Fibroblast of lung (primary cell): ENCODE measurements around the gene FHAD1.

Source experiments
- EZH2 ChIP-seq: IDR thresholded peaks from 2 replicates; pipeline ENCODE4 v1.5.1; 2012; ENCODE audit warnings: low read length, control low read depth, mild to moderate bottlenecking; ENCODE audit errors: missing control alignments
- TF ChIP-seq, protein P1 (sequence below), 2 donors: IDR thresholded peaks in 1 of 2; conservative IDR thresholded peaks in 1 of 2; 1 replicate in 1 of 2; 2 replicates in 1 of 2; pipeline ENCODE4 v1.5.1; 2011 to 2012; ENCODE audit warnings: low read length in 2 of 2, control low read depth in 1 of 2, inconsistent platforms in 1 of 2, low read depth in 1 of 2, mild to moderate bottlenecking in 1 of 2

DNA sequence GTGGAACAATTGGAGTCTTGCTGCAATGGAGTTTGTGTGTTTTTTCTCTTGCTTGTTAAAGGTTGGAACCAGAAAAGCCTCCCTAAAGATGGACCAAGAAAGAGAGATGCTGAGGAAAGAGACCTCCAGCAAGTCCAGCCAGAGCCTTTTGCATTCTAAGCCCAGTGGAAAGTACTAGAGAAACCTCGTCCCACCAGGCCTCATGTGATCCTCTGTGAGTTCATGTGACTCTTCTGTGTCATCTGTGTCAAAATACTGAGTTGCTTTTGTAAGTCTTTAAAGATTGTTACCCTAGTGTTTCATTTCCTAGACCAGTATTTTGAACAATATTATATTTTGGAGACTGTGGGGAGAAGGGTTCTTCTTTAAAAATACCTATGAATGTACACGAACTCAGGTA, 150.2 kb downstream of the FHAD1 start:
- TF ChIP-seq, protein P1, sequence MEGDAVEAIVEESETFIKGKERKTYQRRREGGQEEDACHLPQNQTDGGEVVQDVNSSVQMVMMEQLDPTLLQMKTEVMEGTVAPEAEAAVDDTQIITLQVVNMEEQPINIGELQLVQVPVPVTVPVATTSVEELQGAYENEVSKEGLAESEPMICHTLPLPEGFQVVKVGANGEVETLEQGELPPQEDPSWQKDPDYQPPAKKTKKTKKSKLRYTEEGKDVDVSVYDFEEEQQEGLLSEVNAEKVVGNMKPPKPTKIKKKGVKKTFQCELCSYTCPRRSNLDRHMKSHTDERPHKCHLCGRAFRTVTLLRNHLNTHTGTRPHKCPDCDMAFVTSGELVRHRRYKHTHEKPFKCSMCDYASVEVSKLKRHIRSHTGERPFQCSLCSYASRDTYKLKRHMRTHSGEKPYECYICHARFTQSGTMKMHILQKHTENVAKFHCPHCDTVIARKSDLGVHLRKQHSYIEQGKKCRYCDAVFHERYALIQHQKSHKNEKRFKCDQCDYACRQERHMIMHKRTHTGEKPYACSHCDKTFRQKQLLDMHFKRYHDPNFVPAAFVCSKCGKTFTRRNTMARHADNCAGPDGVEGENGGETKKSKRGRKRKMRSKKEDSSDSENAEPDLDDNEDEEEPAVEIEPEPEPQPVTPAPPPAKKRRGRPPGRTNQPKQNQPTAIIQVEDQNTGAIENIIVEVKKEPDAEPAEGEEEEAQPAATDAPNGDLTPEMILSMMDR (conservative IDR thresholded peaks at IDR 0.05 in 1 of 2, IDR thresholded peaks at IDR 0.05 in 1 of 2; ENCODE audit: low read depth in 1 of 2, low read length in 2 of 2): no peak
- no peak for TF ChIP-seq EZH2
